Sigmoid colon (tissue), 7 donors: ENCODE measurements around the gene PKHD1. TPM values are rescaled to one million over a fixed set of nuclear protein-coding genes. Genes with fewer than 3 reads are reported as not detected.

Experiments
- DNase-seq: peaks from one replicate; pipeline ENCODE4 v3.0.0-alpha.2; 2019
- H3K27ac ChIP-seq, 4 donors: fragments of 200-600 bp; sonication (generic); one replicate each; pipeline ENCODE4 v1.5.1; 2016 to 2019; ENCODE audit warnings: mild to moderate bottlenecking in 1 of 4
- H3K27me3 ChIP-seq, 3 donors: fragments of 200-600 bp; sonication (generic); one replicate each; pipeline ENCODE4 v1.5.1; 2019; ENCODE audit warnings: mild to moderate bottlenecking in 1 of 3
- H3K36me3 ChIP-seq, 4 donors: fragments of 200-600 bp; sonication (generic); one replicate each; pipeline ENCODE4 v1.5.1; 2016 to 2019
- H3K4me1 ChIP-seq, 4 donors: fragments of 200-600 bp; sonication (generic); one replicate each; pipeline ENCODE4 v1.5.1; 2017 to 2019
- H3K4me3 ChIP-seq, 4 donors: fragments of 200-600 bp; sonication (generic); one replicate each; pipeline ENCODE4 v1.5.1; 2017 to 2019; ENCODE audit warnings: mild to moderate bottlenecking in 2 of 4, moderate library complexity in 1 of 4
- H3K9me3 ChIP-seq, 4 donors: fragments of 200-600 bp in 3 of 4; sonication (generic) in 3 of 4; one replicate each; pipeline versions ENCODE4 v1.5.1 to v1.6.1; 2013 to 2019
- CTCF ChIP-seq, 4 experiments: fragments of 450-650 bp in 3 of 4; fragments of 200-600 bp in 1 of 4; IDR thresholded peaks; one replicate each; pipeline ENCODE4 v1.5.1; 2016 to 2019; ENCODE audit warnings: antibody characterized with exemption in 4 of 4, mild to moderate bottlenecking in 3 of 4, moderate library complexity in 2 of 4
- EP300 ChIP-seq, 4 donors: sonication (generic); formaldehyde crosslinking; IDR thresholded peaks; one replicate each; pipeline ENCODE4 v1.6.1; 2017; ENCODE audit warnings: antibody characterized with exemption in 4 of 4
- POLR2A ChIP-seq, 2 donors: fragments of 450-650 bp; IDR thresholded peaks; one replicate each; pipeline ENCODE4 v1.6.1; 2016; ENCODE audit warnings: antibody characterized with exemption in 2 of 2, mild to moderate bottlenecking in 2 of 2, moderate library complexity in 2 of 2
- POLR2AphosphoS5 ChIP-seq, 4 donors: sonication (generic); formaldehyde crosslinking; IDR thresholded peaks; one replicate each; pipeline ENCODE4 v1.6.1; 2017; ENCODE audit warnings: antibody characterized with exemption in 4 of 4
- WGBS, 2 donors: extraction: QIAGEN DNeasy Blood & Tissue Kit; methylation state at CpG; one replicate each; pipeline ENCODE4 v1.1.7; 2013; 5-methylcytosine and 5-hydroxymethylcytosine counted together
- intact Hi-C: fragments of 100-400 bp; cut with DNase I; formaldehyde crosslinking; loops from one replicate; pipeline ENCODE4 v1.15.1; 2023
- polyA plus RNA-seq, 3 donors: library from polyadenylated mRNA; stranded (reverse); fragments of 200-250 nt; gene quantifications; one replicate each; pipeline ENCODE4 v1.2.3, GENCODE V29; 2013
- total RNA-seq, 4 donors: library from RNA; depleted of rRNA; stranded (reverse); fragments of >200 nt; gene quantifications; one replicate each; pipeline ENCODE4 v1.1.0, GENCODE V29; 2016
- donor health status: healthy with polysubstance abuse.
- donor health status: Bipolar disorder and iron deficiency.
- donor health status: healthy.

PKHD1 gene
- total and polyA plus RNA-seq, 7 donors = under 0.01 to 0.66 (median under 0.01) TPM; not detected in 2

GRCh38 chr6:52102405-52102804, 15.0 kb upstream of the PKHD1 start:
- H3K4me3 ChIP-seq = no peak overlapping the region
- no peak for DNase-seq
- no peak overlapping the region for H3K27ac ChIP-seq
- no peaks in the 10 kb centered on the region for H3K4me1 ChIP-seq
- H3K9me3 ChIP-seq = no peaks in the 10 kb centered on the region
- WGBS, 2 donors = 14 to 48% methylated on average over 1 of the region's 1 CpG
- intact Hi-C loops = no loop called here
- H3K36me3 ChIP-seq = no peaks in the 10 kb centered on the region
- TF ChIP-seq EP300 (IDR thresholded peaks at IDR 0.05) = no peak
- TF ChIP-seq POLR2AphosphoS5 (IDR thresholded peaks at IDR 0.05) = no peak
- no peak for TF ChIP-seq CTCF (IDR thresholded peaks at IDR 0.05)
- TF ChIP-seq POLR2A (IDR thresholded peaks at IDR 0.05) = no peak
- no peaks in the 10 kb centered on the region for H3K27me3 ChIP-seq

DNA sequence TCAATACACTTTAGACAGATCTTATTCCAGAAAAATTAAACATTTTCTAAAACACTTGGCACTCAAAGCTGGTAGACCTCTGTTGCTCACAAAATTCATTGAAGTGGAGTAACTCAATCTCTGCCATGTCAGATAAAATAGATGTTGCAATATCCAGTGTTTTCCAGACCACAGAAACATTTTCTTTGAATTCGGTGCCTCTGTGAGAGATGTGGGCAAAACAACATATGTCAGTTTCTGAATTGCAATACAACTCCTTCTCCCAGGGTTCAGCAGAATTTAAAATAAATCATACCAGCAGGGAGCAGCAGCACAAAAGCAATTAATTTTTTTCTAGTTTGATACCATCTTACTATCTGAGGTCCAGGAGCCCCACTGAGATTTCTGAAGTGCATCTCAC, 11.3 kb upstream of the PKHD1 start:
- TF ChIP-seq POLR2A (IDR thresholded peaks at IDR 0.05) (no peak), CTCF (IDR thresholded peaks at IDR 0.05) (no peak), EP300 (IDR thresholded peaks at IDR 0.05) (no peak), POLR2AphosphoS5 (IDR thresholded peaks at IDR 0.05) (no peak)
- no peak overlapping the region for H3K27ac ChIP-seq
- no peak for DNase-seq
- WGBS, 2 donors = 60 to 66% methylated on average over 1 of the region's 1 CpG
- H3K9me3 ChIP-seq = no peaks in the 10 kb centered on the region
- no peaks in the 10 kb centered on the region for H3K4me1 ChIP-seq
- intact Hi-C loops = no loop called here
- no peaks in the 10 kb centered on the region for H3K36me3 ChIP-seq
- no peaks in the 10 kb centered on the region for H3K27me3 ChIP-seq
- H3K4me3 ChIP-seq = no peak overlapping the region

DNA sequence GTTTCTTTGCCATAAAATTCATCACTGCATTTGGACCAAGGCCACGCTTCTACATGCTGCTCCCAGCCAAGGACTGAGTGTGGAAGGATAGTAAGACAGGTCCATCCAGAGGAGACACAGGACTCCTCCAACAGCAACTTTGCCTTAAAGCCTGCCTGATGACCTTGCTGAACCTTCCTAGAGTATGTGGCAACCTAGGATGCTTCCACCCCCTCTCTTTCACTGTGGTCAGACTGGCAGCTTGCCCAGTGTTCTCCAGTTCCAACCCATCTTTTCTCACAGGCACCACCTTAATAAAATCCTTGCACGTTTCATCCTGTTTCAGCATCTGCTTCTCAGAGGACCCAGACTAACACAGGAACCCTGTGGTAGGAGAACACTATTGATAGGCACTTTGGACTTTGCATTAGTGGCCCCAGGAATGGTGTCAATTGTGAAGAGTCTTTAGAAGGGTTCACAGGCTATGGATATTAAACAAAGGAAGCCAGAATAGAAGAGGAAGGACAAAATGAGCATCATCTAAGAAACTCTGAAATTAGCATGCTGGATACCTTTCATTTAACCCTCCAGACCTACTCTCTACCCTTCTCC, 2.4 kb upstream of the PKHD1 start:
- H3K27me3 ChIP-seq = no peaks in the 10 kb centered on the region
- 18 to 54% methylated on average over 2 of the region's 2 CpGs for WGBS, 2 donors
- H3K4me3 ChIP-seq = no peak overlapping the region
- H3K36me3 ChIP-seq = no peaks in the 10 kb centered on the region
- H3K27ac ChIP-seq = no peak overlapping the region
- H3K9me3 ChIP-seq = no peaks in the 10 kb centered on the region
- H3K4me1 ChIP-seq = no peaks in the 10 kb centered on the region
- no peak for DNase-seq
- intact Hi-C loops = no loop called here
- TF ChIP-seq POLR2A (IDR thresholded peaks at IDR 0.05) = no peak
- TF ChIP-seq EP300 (IDR thresholded peaks at IDR 0.05) = no peak
- no peak for TF ChIP-seq CTCF (IDR thresholded peaks at IDR 0.05)
- no peak for TF ChIP-seq POLR2AphosphoS5 (IDR thresholded peaks at IDR 0.05)

DNA sequence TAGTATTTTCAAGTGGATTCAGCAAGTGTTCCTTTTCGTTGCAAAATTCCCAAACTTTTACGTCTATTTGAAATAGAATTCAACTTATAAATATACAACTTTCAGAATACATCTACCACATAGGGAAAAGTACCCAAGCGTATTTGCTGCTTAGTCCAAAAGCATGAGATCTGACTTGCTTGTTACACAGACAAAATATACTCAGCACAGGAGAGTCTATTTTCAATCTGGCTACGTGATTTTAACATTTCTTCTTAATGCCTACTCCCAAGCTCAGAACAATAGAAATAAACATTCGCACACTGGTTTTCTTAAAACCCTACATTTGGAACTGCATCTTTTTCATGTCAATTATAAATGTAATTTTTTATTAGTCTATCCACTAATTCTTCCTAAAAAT, 672 bp downstream of the PKHD1 start:
- no peaks in the 10 kb centered on the region for H3K27me3 ChIP-seq

More for the DNA sequence above, 672 bp downstream of the PKHD1 start:
- no peak overlapping the region for H3K27ac ChIP-seq
- WGBS, 2 donors = 78 to 84% methylated on average over 5 of the region's 5 CpGs
- H3K36me3 ChIP-seq = no peaks in the 10 kb centered on the region
- H3K9me3 ChIP-seq = no peaks in the 10 kb centered on the region
- DNase-seq = no peak
- intact Hi-C loops = no loop called here
- TF ChIP-seq POLR2A (IDR thresholded peaks at IDR 0.05) (no peak), POLR2AphosphoS5 (IDR thresholded peaks at IDR 0.05) (no peak), CTCF (IDR thresholded peaks at IDR 0.05) (no peak), EP300 (IDR thresholded peaks at IDR 0.05) (no peak)
- no peaks in the 10 kb centered on the region for H3K4me1 ChIP-seq
- no peak overlapping the region for H3K4me3 ChIP-seq
